ENCODE results near the gene ISX.
"Not testable (repeated sequence)": the region's sequence is repeated elsewhere in the genome, so short reads cannot be mapped to it uniquely, and the experiment has no call there.

ISX gene

DNA sequence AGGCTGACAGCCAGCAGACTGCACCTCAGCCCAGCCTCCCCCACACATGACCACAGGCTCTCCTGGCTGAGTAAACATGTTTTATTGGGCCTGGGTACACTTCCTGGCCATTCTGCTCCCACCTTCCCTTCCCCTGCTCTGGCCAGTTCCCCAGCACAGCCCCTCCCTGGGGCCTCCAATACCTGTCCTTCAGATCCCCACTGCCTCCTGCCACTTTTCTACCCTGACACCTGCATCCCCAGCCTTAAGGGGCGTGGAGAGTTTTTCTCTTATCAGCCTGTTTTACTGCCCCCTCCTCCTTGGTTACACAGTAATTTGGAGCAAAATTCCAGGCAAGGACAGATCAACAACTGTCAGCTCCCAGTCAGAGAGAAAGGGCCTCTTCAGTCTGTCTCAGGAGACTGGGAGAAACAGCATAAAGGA lies at the start of gene ISX:
Gene ISX (plus strand): TSS at position 363 of the 423 bp plus-strand sequence. CDS start 930 bp downstream, outside the sequence.
- DNase-seq = no peak

DNA sequence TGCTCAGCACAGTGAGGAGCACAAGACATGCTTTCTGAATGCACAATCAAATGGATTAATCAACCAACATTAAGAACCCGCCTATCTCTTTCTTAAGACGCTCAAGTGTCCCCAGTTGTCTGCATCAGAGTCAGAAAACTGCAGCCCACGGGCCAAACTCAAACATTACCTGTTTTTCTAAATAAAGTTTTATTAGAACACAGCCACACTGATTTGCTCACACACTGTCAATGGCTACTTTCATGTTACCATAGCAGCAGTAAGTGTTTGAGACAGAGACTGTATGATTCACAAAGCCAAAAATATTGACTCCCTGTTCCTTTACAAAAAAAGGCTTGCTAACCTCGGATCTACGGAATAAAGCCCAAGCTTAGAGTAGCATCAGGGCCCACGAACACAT lies 49.0 kb upstream of the ISX start:
- no peak for DNase-seq

DNA sequence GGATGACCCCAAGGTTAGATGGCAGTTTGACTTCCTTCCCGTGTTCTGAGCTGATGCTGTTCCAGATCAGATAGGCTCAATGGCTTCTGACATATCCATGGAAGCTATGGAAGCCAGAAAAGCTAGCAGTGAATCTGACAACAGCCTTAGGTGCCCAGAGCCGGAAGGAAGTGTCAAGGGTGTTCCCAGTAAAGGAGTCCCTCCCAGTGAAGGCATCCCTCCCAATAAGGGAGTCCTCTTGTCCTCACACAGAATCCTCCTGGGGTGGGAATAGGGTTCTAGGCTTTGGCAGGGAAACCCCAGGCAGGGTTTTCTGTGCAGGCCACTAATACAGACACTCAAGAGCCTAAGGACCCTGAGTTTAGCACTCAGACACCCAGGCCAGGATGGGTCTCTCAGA lies 47.0 kb upstream of the ISX start:
- no peak for DNase-seq

DNA sequence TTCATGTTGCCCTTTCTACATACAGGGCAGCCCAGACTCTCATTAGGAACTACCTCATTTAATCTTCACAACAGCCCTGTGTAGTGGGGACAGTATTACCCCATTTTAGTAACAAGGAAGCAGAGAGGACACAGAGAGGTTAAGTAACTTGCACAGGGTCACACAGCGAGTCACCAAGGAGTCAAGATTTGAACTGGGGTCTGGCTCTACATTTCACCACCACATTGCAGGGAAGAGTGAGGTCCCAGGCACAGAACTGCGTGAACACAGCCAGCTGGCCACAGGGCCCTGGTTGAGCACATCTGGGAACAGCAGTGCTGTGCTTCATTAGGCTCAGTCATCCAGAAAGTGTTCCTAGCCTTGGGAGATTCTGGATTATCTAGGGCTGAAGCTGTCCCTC lies 45.4 kb upstream of the ISX start:
- DNase-seq = no peak

DNA sequence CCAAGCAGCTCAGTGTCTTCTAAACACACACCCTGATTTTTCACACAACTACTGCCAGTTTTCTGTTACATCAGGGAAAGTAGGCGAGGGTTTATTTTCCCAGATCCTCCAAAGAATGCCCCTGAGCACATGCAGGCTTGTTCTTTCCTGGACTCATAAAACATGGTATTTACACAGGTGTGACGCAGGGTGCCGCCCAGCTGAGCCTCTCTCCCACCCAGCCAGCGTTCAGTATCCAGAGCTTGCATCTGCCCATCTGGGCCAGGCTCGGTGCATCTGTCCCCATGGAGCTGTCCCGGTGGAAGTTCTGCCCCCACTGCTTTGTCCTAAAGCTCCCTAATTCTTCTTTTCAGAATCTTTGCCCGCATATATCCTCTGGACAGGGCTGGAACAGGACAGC lies 44.8 kb upstream of the ISX start:
- no peak for DNase-seq

DNA sequence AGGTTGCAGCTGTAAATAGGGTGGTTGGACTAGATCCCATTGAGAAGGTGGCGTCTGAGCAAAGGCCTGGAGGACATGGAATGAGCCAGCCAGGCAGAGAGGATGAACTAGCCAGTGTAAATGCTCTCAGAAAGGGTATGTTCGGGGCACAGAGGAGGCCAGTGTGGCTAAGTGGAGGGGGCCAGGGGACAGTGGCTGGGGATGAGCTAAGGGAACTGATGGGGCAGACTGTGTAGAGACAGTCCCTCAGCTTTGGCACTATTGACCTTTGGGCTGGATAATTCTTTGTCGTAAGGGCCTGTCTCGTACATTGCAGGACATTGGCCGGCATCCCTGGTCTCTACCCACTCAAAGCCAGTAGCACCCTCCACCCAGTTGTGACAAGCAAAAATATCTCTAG lies 43.7 kb upstream of the ISX start:
- DNase-seq = no peak

DNA sequence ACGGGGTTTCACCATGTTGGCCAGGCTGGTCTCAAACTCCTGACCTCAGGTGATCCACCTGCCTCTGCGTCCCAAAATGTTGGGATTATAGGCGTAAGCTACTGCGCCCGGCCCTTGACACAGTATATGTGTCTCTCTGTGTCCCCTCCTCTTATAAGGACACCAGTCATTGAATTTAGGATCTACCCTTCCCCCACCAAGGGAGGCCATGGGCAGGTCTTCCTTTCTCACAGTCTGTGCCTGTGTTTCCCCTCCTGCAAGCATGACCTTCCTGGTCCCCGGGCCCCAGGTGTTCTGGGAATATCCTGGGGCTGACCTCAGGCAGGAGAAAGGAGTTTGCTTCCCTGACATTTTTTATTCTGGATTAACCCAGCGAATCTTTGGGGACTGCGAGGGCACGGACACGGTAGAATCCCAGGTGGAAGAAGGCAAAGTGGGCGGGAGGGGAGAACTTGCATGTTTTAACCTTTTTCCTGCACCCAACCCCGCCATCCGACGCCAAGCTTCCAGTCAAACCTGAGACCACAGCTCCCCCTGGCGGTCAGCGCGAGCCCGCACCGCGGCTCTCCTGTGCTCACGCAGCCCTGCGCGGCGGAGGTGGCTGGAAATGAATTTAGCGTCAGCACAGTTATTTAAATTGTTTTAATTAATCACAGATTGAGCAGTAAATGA lies 42.1 kb upstream of the ISX start:
- no peak for DNase-seq

DNA sequence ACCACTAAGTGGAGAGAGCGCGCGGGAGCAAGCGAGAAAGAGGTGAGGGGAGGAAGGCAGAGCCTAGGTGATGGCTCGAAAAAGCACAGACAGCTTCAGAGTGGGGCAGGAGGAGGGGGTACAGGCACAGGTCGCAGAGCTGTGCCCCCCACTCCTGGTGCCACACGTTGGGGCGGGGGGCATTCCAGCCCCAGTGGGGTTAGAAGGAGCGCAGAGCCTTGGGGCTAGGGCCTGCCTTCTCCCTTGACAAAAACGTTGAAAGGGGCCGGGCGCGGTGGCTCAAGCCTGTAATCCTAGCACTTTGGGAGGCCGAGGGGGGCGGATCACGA lies 41.6 kb upstream of the ISX start:
- no peak for DNase-seq

DNA sequence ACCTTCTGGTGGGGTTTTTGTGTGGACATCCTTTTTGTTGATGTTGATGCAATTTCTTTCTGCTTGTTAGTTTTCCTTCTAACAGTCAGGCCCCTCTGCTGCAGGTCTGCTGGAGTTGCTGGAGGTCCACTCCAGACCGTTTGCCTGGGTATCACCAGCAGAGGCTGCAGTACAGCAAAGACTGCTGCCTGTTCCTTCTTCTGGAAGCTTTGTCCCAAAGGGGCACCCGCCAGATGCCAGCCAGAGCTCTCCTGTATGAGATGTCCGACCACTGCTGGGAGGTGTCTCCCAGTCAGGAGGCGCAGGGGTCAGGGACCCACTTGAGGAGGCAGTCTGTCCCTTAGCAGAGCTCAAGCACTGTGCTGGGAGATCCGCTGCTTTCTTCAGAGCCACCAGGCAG lies 35.8 kb upstream of the ISX start:
- not testable (repeated sequence) for DNase-seq

DNA sequence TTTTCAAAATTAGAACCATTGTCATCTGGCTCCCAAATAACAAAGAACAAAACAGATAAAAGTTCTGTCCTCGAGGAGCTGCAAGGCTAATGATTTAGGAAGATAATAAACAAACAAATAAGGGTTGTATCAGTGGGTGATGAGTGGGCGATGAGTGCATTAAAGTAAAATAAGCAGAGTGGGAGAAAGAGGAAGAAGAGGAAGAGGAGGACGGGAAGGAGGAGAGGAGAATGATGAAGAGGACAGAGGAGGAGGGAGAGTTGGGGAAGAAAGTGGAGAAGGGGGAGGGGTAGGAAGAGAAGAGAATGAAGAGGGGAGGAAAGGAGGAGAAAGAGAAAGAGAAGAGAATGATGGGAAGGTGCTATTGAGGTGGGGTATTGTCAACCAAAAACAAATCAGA lies 33.4 kb upstream of the ISX start:
- DNase-seq = no peak

DNA sequence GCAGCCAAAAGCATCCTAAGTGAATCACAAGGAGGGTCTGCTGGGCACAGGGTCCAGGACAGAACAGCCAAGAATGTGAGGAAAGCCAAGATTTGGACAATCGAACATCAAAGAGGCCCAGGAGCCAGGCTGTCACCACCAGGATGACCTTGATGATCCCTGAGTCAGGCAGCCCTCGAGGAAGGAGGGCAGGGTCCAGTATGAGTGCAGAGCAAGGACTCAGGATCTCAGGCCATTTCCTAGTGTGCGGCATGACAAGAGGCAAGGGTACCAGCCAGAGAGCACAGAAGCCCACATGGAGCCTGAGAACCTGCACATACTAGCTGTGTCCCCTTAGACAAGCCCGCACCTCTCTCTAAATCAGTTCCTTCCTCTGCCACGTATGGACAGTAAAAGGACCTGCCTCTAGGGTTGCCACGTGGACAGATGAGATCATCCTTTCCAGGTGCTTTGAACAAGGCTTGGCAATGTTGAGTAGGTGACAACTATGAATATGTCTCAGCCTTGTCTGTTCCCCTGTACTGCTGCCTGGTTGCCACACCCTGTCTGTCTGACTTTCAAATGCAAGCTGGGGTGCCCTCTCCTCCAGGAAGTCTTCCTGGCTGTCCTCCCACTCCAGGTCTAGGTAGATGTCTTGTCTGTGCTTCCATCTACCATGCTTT lies 32.2 kb upstream of the ISX start:
- no peak for DNase-seq

DNA sequence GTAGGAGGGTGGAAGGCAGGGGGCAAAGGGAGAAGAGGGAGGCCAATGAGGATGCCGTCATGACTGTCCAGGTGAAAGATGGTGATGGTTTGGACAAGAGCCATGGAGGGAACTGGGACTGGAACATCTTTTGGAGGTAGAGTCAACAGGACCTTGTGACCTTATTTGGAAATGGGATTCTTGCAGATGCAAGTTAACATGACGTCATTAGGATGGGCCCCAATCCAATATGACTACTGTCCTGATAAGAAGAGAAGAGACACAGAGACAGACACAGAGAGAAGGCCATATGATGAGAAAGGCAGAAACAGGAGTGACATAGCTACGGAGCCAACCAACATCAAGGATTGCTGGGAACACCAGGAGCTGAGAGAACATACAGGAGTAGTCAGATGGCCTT lies 31.0 kb upstream of the ISX start:
- no peak for DNase-seq

DNA sequence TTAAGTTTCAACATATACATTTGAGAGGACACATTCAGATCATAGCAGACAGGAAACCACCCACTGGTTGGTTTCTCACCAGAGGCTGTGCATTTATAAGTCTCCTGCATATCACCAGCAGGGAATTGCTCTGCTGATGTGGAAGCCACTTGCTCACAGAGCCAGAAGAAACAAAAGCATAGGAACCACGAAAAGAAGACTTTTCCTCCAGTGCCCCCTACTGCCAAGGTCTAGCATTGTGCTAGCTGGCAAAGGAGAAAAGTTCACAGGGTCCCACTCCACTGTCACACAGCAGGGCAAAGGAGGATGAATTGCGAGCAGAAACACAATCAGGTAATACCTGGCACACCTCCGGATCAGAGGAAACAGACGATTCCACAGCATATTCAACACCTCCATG lies 28.9 kb upstream of the ISX start:
- DNase-seq = no peak

DNA sequence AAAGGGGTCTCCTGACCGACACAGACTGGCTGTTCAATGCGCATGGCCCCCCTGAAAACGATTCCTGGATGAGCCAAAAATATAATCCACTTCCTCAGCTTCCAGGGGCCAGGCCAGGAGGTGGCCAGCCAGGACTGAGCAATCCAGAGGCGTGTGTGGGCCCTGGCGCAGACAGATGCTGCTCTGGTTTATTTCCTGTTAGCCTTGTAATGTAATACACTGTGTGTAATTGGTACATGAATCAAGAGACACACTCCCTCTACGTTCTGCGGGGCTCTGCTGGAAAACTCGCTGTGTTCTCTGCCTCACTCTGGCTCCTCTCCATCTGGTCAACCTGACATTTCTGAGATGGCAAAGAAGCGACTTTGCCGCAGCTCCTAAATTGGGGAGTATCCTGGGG lies 26.3 kb upstream of the ISX start:
- DNase-seq = no peak

DNA sequence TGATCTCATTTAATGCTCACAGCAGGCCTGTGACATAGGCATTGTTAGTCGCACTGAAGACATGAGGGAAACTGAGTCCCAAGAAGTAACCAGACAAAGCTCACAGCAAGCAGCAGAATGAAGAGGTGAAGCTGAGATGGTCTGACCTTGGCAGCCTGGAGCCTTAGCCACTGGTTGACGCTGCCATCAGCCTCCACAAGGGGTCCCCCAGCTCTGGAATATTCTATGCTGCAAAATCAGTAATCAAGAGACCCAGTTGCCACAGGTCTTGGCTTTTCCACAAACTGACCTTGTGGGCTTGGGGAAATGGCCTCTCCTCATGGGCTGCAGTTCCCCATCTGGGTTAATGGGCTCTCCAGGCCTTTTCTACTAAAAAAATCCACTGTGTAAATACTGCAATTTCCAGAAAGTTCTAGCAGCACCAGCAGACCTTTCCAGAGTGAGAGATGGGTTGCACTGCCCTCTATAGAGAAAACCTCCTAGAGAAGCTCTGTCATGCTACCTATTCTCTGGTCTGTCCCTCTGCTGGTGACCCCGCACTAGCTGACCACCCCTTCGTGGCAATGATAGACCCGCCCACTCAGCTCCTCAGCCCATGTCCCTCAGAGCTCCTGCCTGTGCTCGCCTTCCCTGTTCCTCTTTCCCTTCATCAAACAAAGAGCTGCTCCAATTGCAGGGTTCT lies 22.6 kb upstream of the ISX start:
- DNase-seq = no peak

DNA sequence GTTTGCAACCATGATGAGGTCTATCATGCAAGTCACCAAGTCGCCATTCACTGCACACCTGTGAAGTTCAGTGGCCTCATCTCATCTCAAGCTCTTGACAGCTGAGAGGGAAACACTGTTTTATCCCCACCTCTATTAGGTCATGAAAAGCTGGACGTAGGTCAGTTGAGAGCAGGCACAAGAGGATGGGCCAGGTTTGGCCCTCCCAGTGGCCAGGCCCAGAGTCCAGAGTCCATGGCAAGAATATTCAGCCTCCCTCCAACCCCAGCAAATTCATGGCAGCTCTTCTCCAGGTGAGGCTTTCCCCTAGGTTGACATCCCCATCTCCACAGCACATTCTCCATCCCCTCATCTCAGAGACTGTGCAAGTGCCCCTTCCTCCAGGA lies 22.0 kb upstream of the ISX start:
- DNase-seq = no peak

DNA sequence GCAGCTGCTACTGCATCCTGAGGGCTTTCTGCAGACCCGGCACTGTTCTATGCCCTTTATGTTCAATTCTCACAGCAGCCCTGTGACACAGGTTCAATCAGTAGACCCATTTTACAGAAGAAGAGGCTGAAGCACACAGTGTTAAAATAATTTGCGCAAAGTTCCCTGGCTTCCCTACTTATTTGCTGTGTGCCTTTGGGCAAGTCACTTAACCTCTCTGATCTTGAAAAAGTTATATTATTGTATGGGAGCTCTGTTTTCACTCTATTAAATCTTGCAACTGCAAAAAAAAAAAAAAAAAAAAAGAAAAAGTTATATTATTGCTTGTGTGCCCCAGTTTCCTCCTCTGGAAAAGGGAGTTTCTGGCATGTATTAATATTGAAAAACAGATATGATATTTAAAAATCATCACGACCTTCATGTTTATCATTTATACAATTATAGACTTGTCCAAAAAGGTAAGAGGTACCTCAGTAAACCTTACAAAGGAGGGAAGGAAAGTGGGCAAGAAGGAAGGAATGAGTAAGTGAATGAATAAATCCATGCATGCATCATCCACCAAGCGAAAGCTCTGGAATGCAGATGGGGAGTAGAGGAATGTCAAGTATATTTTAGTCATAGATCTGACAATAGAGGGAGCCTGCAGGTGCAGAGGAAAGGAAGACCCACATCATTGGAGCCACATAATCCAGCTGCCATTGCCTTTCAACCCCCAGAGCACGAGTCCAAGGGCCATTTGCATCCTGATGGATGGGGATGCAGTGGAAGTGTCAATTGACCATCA lies 21.2 kb upstream of the ISX start:
- no peak for DNase-seq

DNA sequence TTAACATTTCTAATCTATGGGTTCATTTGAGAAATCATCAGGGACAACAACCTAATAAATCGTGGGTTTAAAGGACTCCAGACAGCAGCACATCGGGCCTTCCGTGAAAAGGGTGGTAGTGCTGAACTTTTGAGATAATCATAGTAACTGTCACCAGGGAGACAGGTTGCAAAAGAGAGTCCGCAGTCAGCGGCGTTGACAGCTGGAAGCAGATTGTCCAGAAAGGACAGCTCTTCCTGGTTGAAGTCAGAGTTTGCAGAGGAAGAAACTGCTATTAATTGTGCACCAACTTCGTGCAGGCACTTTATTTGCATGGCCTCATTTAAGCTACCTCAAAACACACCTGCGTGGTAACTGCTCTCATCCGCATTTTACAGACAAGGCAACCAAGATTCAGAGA lies 20.5 kb upstream of the ISX start:
- no peak for DNase-seq

DNA sequence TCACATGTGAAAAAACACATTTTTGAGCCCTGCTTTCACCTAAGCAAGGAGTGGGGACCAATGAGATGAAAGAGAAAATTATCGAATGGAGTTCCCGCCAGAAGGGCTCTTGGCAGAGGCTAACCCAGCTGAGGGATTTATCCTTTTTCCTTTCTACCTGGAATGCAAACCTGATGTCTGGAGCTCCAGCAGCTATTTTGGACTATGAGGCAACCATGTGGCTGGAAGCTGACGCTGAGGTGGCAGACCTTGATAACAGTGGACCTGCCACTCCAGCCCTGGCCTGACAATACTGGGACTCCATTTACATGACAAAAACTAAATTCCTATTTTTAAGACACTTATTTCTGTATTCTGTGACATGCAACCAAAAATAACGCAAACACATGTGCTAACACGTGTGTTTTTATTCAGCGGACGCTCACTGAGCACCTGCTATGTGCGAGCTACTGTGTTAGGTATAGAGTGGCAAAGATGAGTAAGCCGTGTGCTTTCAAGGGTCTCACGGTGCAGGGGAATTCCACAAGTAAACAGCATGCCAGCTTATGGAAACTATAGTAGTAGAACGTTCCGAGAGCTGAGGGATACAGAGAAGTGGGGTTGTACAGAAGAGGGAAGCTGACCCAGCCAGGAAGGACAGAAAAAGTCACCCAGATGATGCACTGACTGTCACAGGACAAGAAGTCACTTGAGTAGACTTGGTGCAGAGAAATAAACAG lies 19.1 kb upstream of the ISX start:
- DNase-seq = no peak

DNA sequence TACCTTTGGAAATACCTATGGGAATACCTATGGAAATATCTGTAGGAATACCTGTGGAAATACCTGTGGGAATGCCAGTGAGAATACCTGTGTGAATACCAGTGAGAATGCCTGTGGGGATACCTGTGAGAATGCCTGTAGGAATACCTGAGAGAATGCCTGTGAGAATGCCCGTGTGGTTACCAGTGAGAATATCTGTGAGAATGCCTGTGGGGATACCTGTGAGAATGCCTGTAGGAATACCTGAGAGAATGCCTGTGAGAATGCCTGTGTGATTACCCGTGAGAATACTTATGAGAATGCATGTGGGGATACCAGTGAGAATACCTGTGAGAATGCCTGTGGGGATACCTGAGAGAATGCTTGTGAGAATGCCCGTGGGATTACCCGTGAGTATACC lies 15.9 kb upstream of the ISX start:
- not testable (repeated sequence) for DNase-seq

DNA sequence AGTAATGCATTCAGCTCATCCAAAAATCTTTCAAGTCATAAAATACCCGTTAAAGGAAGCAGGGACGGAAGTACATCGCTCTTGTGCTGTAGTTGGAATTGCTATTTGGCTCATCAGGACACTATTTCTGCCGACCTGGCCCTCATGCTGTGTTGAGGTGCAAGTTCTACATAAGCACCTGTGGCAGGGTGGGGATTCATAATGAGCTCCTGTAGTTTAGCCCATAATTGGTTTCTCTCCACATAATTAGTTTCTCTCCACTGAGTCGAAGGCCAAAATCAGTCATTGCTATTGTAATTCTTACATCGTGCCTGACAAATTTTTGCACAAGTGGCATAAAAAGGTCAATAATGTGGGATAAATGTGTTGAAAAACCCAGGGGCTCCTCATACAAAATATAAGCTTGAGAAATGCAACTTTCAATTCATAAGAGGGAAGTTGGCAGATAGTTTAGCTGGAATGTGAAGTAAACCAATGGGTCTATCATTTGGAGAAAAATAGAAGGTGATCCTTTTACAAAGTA lies 14.9 kb upstream of the ISX start:
- no peak for DNase-seq

DNA sequence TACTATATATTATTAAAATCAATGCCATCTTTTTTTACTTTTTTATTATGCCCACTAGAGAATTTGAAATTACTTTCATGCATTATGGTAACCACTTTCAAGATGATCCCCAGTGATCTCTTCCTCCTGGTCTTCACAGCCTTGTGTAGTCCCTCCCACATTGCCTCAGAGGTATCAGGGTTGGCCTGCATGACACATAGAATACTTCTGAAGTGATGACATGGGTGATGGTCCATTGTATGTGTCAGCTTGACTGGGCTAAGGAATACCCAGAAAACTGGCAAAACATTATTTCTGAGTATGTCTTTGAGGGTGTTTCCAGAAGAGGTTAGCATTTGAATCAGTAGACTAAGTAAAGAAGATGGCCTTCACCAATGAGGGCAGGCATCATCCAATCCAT lies 14.2 kb upstream of the ISX start:
- no peak for DNase-seq
